HEK293 (cell line): ENCODE results near the gene DGCR6L.
"Not testable (repeated sequence)": the region's sequence is repeated elsewhere in the genome, so short reads cannot be mapped to it uniquely, and the experiment has no call there.

Experiments
- CTCF ChIA-PET: fragments of 350-600 bp; formaldehyde crosslinking; extraction: SDS; loops from one replicate; lab custom pipeline; 2021; ENCODE audit warnings: antibody characterized with exemption; lab: Yijun Ruan, JAX
- POLR2A ChIA-PET: fragments of 300-600 bp; formaldehyde crosslinking; extraction: SDS; loops from one replicate; lab custom pipeline; 2020; ENCODE audit warnings: antibody characterized with exemption, inconsistent platforms; lab: Yijun Ruan, JAX
- H3K27ac ChIP-seq: fragments of 200-500 bp; sonication (Bioruptor generic); 2 replicates; pipeline ENCODE4 v1.5.1; 2014; ENCODE audit warnings: low read depth, low read length, control low read depth, inconsistent platforms; ENCODE audit errors: extremely low read depth
- H3K36me3 ChIP-seq, 2 experiments: fragments of 200-500 bp in 1 of 2; sonication (Bioruptor generic) in 1 of 2; 1 replicate in 1 of 2; 2 replicates in 1 of 2; pipeline ENCODE4 v1.5.1; 2014 to 2017; ENCODE audit warnings: inconsistent platforms in 2 of 2, low read length in 2 of 2; ENCODE audit not compliant: control insufficient read depth in 2 of 2, insufficient read depth in 1 of 2
- H3K4me1 ChIP-seq: fragments of 200-500 bp; sonication (Bioruptor generic); 2 replicates; pipeline ENCODE4 v1.5.1; 2014; ENCODE audit warnings: mild to moderate bottlenecking, low read length, inconsistent platforms; ENCODE audit not compliant: control insufficient read depth, insufficient read depth
- H3K4me3 ChIP-seq: 2 replicates; pipeline ENCODE4 v1.5.1; 2011; ENCODE audit warnings: low read depth, mild to moderate bottlenecking, control low read depth, low read length, moderate library complexity
- H3K9me3 ChIP-seq: fragments of 200-500 bp; sonication (Bioruptor generic); 2 replicates; pipeline ENCODE4 v1.5.1; 2014; ENCODE audit warnings: low read depth, low read length, inconsistent platforms; ENCODE audit not compliant: control insufficient read depth, insufficient read depth
- GLIS1 ChIP-seq: fragments of 450-650 bp; formaldehyde crosslinking; IDR thresholded peaks from 2 replicates; pipeline ENCODE4 v1.5.1; 2016; ENCODE audit warnings: missing biosample characterization, missing genetic modification characterization
- TRIM28 ChIP-seq: IDR thresholded peaks from 2 replicates; pipeline ENCODE4 v1.6.1; 2011; ENCODE audit warnings: low read length, control low read depth, borderline replicate concordance
- ZIC2 ChIP-seq: fragments of 450-650 bp; formaldehyde crosslinking; IDR thresholded peaks from 2 replicates; pipeline ENCODE4 v1.5.1; 2016; ENCODE audit warnings: missing biosample characterization, missing genetic modification characterization
- ZNF514 ChIP-seq: fragments of 450-650 bp; formaldehyde crosslinking; IDR thresholded peaks from 2 replicates; pipeline ENCODE4 v1.5.1; 2016; ENCODE audit warnings: missing biosample characterization, missing genetic modification characterization
- TF ChIP-seq, protein P1 (sequence below): fragments of 450-650 bp; formaldehyde crosslinking; IDR thresholded peaks from 2 replicates; pipeline ENCODE4 v1.5.1; 2016; ENCODE audit warnings: missing biosample characterization, missing genetic modification characterization

Gene DGCR6L

DNA sequence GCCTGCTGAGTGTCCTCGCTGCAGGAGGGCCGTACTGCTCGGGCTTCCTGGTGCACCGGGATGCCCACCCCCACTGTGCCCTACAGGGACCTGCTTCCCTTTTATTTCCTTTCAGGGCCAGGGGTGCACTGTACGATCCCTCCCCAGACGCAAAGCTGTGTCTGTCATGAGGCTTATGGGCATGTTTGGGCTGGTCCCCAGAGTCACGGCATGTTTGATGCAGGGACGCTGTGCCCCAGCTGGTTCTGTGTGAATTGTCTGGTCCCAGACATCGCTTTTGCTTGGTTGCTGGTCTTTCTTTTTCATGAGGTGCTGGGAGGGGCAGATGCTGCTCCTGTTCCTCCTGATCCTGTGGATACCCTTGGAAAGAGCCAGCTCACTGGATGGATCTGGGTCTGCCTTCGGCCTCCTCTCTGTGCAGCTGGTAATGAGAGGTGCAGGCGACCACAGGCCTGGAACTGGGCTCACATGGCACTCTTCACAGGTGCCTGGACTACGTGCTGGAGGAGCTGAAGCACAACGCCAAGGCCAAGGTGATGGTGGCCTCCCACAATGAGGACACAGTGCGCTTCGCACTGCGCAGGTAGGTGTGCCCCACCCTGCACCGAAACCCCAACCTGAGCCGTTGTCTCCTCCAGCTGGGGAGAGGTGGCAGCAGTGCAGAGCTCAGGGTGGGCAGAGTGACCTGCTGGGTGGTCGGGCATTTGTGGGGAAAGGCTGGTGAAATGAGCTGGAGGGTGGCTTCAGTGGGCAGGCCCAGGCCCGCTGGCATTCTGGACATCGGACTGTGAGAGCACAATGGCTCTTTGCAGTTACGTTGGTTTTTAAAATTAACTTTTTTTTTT, 10.8 kb downstream of the DGCR6L start:
- H3K4me1 ChIP-seq, H3K9me3 ChIP-seq, H3K4me3 ChIP-seq, H3K36me3 ChIP-seq, POLR2A ChIA-PET, H3K27ac ChIP-seq: not testable (repeated sequence)
- CTCF ChIA-PET = interaction anchor here (1.4 kb wide), 1 partner anchor 9 kb away, joined by 3 read pairs; no protein-coding TSS in a partner anchor
- TF ChIP-seq ZIC2 (tag by site-specific recombination) = peak; percentile 39; the same call in 1 of the 2 replicates

DNA sequence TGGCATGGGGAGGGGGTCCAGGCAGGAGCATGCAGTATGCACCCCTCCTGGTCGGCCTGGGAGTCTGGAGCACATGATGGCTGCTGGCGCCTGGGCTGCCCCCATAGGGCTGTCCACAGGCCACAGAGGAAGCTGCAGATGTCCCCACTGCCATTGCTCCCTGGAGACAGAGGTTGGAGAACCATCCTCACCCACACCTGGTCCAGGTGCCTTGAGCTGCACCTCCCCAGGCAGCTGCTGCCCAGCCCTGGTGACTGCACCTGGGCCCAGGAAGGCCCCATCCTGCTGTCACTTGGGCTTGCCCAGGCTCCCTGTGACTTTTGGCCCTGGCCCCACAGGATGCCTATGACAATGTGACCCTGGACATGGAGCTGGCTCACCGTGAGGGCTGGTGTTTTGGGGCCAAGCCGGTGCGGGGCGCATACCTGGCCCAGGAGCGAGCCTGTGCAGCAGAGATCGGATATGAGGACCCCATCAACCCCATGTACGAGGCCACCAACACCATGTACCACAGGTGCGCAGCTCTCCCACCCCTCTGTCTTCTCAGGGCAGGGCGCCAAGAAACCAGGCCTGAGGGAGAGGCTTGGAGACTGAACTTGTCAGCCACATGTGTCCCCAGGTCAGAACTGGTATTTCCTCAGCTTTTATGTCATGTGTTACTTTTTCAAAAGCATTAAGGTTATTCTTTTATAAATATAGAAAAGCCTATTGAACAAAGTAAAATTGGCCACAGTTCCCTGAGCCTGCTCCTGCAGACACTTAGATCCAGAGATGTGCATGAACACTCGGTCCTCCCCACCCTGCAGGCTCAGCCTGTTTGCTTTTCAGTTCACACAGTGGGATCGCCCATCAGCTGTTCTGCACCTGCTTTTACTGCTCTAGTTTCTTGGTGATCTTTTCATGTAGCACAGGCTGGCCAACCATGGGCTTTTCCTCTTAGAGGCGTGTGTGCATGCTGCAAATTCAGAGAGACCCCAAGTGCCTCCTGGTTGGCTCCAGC, 12.1 kb downstream of the DGCR6L start:
- POLR2A ChIA-PET = interaction anchor here (1.1 kb wide), 1 partner anchor 12 kb away, joined by 3 read pairs; the partner anchor contains the start of gene DGCR6L
- CTCF ChIA-PET, H3K4me1 ChIP-seq, H3K9me3 ChIP-seq, H3K27ac ChIP-seq, H3K36me3 ChIP-seq, H3K4me3 ChIP-seq: not testable (repeated sequence)

DNA sequence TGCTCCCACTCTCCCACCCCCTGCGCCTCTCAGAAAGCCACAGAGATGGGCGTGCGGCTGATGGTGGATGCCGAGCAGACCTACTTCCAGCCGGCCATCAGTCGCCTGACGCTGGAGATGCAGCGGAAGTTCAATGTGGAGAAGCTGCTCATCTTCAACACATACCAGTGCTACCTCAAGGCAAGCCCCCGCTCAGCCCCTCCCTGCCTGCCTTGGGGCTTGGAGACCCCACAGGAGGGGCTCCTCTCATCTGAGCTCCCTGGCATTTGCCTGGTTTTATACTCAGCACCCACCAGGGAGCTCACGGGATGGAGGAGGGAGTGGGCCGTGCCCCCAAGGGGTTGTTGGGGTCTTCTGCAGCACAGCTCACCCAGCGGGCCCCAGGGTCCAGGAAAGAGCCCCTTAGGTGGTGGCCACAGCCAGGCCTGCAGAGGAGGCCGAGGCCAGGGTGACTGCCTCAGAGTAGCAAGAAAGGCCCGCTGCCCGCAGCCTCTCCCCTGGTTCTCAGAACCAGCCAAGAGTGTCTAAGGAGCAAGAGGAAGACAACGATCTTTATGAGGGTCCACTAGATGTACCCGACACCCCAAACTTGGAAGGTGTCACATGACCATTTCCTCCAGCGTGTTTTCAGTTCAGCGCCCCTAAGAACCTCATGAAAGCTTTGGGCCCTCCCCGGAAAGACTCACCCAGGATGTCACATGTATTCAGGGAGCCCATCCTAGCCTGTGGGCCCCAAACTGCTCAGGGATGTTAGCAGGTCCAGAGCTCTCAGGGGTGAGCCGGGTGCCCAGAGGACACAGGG, 13.0 kb downstream of the DGCR6L start:
- POLR2A ChIA-PET = interaction anchor here (0.6 to 1.1 kb wide), 2 partner anchors 13 to 223 kb away, joined by 3 read pairs; partner anchors contain the start of gene DGCR6L
- CTCF ChIA-PET = interaction anchor here (1.6 kb wide), 1 partner anchor 12 kb away, joined by 13 read pairs; the partner anchor contains the start of gene DGCR6L

DNA sequence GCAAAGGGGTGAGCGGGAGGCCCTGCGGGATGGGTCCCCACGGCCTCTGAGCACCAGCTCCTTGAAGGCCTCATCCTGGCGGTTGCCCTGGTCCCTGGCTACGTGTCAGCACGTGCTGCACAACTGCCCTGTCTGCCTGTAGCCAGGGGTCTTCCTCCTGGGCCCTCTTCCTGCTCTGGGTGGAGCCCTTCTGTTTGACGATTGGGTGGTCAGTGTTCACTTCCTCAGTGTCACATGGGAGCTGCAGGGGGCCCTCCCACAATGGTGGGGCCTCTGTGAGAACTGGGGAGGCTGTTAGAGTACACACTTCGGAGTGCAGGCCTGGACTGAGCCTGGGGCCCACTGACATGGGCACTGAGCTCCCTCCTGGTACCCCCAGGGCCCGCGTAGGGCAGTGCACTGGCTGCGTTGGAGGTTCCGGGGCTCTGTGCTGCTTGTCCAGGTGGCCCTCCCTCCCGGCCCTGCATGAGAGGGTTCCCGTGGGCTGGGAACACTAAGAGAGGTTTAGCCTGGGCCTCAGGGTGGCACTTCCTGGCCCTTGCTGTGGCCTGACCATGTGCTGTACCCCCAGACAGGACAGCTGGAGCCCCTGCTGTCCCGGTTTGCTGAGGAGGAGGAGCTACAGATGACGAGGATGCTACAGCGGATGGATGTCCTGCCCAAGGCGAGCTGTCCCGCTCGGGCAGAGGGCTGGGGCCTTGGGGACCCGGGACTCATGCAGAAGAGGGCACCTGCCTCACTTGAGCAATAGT, 13.8 kb downstream of the DGCR6L start:
- Histone ChIP-seq H3K9me3 (no peaks in the 10 kb centered on the region), H3K36me3 (no peaks in the 10 kb centered on the region), H3K27ac (no peak overlapping the region), H3K4me1 (no peaks in the 10 kb centered on the region), H3K4me3 (no peak overlapping the region)
- CTCF ChIA-PET = interaction anchor here (0.8 to 1.6 kb wide), 2 partner anchors 11 to 13 kb away, joined by 3 to 13 read pairs; partner anchors contain the start of gene DGCR6L
- POLR2A ChIA-PET = interaction anchor here (1.1 kb wide), 1 partner anchor 14 kb away, joined by 3 read pairs; the partner anchor contains the start of gene DGCR6L
- TF ChIP-seq ZNF514 (tag by site-specific recombination) = no peak
- no peak for TF ChIP-seq TRIM28
- TF ChIP-seq, protein P1, sequence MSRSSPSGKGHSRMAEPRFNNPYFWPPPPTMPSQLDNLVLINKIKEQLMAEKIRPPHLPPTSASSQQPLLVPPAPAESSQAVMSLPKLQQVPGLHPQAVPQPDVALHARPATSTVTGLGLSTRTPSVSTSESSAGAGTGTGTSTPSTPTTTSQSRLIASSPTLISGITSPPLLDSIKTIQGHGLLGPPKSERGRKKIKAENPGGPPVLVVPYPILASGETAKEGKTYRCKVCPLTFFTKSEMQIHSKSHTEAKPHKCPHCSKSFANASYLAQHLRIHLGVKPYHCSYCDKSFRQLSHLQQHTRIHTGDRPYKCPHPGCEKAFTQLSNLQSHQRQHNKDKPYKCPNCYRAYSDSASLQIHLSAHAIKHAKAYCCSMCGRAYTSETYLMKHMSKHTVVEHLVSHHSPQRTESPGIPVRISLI = no peak
- TF ChIP-seq GLIS1 = peak; percentile 72

More for the DNA sequence above, 13.0 kb downstream of the DGCR6L start:
- H3K27ac ChIP-seq, H3K36me3 ChIP-seq, H3K9me3 ChIP-seq, H3K4me3 ChIP-seq, H3K4me1 ChIP-seq: not testable (repeated sequence)

DNA sequence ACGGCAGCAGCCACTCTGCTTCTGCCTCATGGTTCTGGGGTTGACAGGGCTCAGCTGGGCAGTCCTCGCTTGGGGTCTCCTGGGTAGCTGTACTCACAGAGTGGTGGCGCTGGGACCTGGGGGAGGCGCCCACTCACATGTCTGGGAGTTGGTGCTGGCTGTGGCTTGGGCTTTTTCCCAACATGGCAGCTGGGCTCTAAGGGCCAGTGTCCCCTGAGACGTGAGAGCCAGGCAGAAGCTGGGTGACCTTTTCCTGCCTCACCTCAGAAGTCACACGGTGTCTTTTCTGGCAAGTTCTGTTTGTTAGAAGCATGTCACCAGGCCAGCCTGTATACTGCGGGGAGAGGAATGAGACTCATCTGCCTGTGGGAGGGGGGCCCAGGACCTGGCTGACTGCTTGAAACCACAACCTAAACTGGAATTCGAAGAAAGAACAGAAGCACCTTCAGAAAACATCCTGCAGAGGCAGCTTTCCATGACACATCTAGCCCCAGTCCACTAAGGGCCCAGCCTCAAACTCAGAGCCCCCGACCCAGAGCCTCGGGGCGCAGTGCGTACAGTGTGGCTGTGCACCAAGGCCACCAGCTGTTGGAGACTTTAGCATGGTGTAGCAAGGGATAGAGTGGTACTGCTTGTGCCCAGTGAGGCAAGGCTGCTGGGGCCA, 14.5 kb downstream of the DGCR6L start:
- H3K27ac ChIP-seq, H3K4me3 ChIP-seq, H3K36me3 ChIP-seq, H3K4me1 ChIP-seq, H3K9me3 ChIP-seq: not testable (repeated sequence)
- ChIA-PET CTCF (interaction anchor here (0.8 to 1.6 kb wide), 2 partner anchors 11 to 13 kb away, joined by 3 to 13 read pairs; partner anchors contain the start of gene DGCR6L), POLR2A (interaction anchor here (1.1 kb wide), 1 partner anchor 14 kb away, joined by 3 read pairs; the partner anchor contains the start of gene DGCR6L)
